Pons (tissue), 1 donor: Measurements from ENCODE around the gene MUC22.
"Not testable (repeated sequence)": the region's sequence is repeated elsewhere in the genome, so short reads cannot be mapped to it uniquely, and the experiment has no call there.

Experiments used
- DNase-seq: peaks from one replicate; pipeline ENCODE4 v3.0.0-alpha.2; 2016; ENCODE audit warnings: low spot score

The MUC22 gene

DNA sequence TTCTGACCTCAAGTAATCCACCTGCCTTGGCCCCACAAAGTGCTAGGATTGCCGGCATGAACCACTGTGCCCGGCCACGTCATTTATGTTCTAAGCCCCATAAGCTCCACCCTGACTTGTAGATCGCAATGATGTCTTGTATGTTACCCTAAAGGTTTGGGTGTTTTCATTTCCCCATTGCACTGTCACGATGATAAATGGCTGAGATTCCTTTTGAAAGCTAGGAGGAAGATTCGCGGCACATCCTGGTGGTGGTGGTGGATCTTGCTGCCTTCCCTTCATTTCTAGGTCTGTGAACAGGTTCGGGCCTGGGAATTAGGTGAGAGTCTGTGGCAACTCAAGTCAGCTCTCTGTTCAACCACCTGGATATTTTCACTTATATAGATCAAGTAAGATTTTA, 28.3 kb downstream of the MUC22 start:
- DNase-seq, result no peak

DNA sequence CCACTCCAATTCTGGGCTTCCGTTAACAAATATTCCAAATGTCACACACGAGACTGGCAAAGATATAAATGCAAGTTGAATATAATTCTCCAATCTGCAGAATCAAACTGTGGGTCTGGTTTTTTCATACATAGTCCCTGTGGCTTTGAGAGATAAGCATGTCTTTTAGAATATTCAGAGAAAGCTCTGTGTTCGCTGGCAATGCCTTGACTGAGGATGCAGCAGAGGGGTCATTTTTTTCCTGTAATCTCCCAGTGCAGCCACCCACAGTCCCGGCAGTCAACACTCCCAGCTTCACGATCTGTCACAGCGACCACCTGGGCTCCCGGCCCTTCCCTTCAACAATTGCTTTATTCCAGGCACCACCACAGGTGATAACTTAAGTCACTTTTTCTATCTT, 30.5 kb downstream of the MUC22 start:
- DNase-seq, result no peak

DNA sequence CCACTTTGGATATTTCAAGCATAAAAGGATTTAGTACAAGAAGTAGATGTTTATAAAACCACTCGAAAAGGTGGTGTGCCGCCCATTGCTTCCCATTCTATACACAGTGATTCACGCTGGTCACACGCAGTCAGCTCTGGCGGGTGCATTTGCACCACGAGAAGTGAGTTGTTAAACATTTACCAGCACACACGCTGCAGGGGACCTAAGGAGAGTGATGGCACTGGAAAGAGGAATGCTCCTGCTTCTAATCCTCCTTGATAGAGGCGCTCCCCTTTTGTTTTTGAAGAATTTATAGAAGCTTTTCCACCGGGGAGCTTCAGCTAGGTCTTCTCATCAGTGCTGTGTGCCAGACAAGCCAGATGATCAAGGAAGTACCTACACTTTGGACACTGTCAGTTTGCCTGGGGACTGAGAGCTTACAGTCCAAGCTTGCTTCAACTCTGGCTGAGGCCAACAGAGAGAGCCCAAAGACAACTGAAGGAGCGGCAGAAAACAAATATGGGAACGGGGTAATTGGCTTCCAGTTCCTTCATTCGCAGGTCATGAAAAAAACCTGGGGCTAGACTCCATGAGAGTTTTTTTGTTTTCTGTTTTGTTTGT, 31.2 kb downstream of the MUC22 start:
- DNase-seq, result no peak

DNA sequence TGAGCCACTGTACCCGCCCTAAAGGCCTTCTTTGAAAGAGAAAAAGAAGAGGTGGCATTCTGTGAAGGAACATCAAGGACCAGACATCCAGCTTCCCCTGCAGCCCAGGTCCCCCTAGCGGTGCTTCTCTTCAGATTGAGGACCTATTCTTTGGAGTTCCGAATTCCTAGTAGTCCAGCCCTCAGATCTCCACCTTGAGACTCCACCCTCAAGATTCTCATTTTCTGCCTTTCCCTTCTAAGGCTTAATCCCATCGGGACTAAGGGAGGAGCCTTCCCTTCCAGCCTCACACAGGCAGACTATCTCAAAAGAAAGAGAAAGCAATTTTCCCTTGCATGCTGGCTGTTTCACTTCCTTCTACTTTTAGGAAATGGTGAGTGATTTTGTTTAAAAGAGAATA, 32.5 kb downstream of the MUC22 start:
- DNase-seq, result peak; percentile 76

DNA sequence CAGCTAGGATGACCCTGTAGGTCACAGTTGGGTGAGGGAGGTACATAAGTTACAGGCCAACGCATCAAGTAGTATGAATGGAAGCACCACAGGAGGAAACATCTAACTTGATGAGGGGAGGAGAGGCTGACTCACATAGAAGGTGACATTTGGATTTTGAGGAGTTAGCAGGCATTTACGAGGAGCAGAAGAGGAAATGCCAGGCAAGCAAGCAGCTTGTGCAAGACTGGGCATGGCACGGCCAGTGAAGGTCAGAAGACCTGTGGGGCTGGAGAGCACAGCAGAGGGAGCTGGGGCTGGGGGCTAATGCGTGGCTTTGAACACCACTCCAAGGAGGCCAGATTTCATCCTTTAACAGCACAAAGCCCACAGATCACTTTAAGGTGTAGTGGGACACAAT, 37.8 kb downstream of the MUC22 start:
- no peak for DNase-seq

DNA sequence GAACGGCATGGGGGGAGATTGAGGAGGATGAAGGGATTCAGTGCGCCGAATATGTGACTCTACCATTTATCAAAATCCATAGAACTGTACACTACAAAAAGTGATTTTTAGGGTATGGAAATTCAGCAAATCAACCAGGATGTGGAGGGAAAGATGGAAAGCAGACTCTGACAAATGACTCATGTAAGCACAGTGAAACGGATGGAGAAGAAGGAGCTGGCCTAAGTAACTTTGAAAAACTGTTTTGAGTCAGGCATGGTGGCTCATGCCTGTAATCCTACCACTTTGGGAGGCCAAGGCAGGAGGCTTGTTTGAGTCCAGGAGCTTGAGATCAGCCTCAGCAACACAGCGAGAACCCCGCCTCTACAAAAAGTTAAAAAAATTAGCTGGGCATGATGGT, 39.2 kb downstream of the MUC22 start:
- no peak for DNase-seq

DNA sequence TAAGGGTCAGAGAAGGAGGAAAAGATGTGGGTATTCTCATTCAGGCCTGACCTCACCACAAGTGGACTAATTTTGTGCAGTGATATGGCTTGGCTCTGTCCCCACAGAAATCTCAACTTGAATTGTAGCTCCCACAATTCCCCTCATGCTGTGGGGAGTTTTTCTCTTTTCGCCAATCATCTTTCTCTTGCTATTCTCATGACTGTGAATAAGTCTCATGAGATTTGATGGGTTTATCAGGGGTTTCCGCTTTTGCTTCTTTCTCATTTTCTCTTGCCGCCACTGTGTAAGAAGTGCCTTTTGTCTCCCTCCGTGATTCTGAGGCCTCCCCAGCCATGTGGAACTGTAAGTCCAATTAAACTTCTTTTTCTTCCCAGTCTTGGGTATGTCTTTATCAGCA, 42.9 kb downstream of the MUC22 start:
- not testable (repeated sequence) for DNase-seq

DNA sequence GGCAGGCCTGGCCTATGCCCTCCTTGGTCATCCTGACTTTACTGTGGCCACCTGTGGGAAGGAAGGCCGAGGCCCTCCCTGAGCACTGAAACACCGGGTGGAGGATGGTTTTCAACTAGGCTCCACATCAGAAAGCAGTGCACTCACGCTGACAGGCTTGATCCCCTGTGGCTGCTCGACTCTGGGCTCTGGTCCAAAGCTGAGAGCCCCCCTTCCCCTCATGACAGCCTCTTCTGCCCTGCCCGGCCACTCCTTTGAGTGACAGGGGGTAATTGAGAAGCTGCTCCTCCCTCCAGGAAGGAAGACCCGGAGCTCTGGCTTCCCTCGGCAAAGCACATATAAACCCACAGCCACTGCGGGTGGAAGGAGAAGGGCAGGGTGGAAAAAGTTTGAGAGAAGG, 43.6 kb downstream of the MUC22 start:
- DNase-seq, result no peak

DNA sequence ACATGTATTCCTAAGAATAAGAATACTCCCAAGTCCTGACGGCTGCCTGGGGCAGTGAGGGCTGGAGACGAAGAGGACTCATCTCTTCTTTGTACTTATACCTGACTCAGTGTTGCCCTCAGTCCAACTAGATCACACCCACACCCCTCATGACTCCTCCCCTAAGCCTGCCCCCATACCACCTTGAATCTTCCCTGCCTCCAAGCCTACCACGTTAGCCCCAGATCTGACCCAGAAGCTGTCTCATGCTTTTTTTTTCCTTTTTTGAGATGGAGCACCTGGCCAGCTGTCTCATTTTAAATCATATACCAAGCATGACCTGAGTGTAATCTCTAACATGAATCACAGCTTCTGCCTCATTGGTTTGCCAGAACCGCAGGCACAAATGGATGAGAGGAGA, 45.2 kb downstream of the MUC22 start:
- DNase-seq, result no peak

DNA sequence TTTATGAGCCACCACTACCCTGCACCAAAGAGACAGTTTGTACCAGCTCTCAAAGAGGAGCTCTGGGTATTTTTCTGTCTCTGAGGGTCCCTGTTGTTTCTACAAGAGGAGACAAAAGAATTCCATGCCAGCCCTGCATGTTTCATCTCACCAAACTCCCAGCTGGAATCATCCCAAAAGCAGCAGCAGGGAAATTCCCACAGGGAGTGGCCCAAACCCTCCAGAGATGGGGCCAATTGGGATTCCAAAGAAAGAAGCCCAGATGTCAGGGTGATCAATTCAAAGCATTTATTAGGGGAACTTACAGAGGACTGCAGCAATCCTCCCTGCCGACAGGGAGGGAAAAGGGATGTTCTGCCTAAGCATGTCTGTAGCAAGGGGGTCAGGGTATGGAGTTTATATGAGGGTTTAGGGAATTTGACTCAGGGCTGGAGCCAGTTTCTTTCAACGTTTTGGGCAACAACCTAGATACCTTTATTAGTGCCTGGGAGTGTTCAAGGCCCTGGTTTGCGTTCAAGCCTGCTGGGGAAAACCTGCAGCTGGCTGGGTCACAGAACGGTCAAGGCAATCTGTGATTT, 47.2 kb downstream of the MUC22 start:
- DNase-seq, result no peak

DNA sequence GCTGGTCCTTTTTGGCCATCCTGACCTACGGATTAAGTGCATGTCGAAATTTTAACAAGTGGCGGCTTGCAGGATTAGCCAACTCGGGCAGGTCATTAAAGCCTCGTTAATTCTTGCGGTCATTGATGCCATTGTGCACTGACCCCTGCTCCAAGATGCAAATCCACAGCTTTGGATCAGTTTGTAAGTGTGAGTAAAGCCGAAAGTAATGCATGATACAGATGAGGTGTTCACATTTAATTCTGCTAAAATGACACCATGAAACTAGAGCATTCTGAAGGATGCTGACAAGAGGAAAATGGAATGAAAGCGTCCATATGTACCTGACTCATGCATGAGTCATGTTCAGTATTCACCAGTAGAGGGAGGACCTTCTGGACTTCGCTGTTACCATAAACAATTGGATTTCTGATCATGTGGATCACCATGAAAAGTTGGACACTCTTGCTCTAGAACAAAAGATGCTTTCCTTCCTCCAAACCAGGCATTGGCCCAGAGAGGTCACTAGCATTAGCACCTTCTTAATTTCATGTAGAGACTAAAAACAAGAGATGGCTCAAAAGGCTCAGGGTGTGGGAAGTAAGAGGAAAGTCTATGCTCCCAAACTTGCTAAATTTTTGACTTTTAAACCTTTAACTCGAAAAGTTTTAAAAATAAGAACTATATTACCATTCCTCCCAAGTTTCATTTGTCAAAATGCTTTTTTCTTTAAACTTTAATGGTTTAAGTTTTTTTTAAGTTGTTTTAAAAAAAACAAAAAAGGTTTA, 48.0 kb downstream of the MUC22 start:
- DNase-seq, result peak; percentile 87

DNA sequence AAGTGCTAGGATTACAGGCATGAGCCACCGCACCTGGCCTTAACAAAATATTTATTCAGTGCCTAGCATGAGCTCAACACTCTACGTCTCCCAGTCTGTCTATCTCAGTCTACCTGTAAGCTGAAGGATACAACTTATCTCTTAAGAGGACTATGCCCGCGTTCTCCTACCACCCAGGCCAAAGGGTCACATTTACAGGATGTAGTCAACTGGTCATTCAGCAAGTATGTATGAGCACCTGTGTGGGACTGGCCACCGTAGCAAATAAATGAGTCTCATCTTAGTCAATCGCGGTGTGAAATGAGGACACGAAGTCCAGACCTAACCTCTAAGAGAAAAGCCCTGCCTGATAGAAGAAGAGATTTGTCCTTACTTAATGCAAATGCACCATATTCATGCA, 49.9 kb downstream of the MUC22 start:
- DNase-seq, result no peak

DNA sequence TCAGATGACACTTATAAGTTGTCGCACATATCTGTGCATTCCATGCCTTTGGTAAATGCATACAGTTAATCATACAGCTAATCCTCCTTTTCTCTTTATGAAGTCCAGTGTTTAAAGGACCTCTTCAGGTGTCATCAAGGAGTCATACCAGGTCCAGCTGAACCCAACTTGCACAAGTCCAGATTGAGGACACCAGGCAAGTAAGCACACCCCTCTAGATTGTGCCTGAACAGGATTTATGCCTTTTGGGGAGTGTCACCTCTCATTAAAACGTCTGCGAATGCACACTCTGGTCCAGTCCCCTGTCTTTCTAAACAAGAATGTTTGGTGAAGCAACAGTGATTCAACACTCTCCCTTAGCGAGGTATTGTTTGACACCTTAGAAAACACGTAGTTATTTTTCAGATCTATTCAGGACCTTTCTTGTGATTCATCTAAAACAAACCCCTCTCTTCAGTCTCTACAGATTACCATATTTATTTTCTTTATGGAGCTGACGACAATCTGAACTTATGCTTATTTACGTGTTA, 53.7 kb downstream of the MUC22 start:
- DNase-seq, result no peak

DNA sequence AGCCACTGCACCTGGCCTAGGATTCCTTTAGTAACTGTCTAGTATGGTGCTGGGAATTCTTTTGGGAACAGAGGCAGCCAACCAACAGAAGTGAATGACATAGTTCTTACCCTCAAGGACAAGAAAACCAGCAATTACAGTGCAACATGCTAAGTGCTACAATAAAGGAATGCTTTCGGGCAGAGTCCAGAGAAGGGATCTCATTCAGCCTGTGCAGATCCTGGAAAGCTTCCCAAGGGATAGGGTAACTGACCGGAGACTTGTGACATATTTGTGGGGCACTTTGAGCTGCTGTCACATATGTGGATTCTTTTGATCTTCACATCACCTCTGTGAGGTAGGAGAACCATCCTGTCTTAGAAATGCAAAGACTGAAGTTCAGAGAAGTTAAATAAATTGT, 55.3 kb downstream of the MUC22 start:
- DNase-seq, result no peak

DNA sequence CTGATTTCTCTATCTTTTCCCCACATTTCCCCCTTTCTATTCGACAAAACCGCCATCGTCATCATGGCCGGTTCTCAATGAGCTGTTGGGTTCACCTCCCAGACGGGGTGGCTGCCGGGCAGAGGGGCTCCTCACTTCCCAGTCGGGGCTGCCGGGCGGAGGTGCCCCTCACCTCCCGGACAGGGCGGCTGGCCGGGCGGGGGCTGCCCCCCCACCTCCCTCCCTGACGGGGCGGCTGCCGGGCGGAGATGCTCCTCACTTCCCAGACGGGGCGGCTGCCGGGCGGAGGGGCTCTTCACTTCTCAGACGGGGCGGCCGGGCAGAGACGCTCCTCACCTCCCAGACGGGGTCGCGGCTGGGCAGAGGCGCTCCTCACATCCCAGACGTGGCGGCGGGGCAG, 56.8 kb downstream of the MUC22 start:
- not testable (repeated sequence) for DNase-seq

DNA sequence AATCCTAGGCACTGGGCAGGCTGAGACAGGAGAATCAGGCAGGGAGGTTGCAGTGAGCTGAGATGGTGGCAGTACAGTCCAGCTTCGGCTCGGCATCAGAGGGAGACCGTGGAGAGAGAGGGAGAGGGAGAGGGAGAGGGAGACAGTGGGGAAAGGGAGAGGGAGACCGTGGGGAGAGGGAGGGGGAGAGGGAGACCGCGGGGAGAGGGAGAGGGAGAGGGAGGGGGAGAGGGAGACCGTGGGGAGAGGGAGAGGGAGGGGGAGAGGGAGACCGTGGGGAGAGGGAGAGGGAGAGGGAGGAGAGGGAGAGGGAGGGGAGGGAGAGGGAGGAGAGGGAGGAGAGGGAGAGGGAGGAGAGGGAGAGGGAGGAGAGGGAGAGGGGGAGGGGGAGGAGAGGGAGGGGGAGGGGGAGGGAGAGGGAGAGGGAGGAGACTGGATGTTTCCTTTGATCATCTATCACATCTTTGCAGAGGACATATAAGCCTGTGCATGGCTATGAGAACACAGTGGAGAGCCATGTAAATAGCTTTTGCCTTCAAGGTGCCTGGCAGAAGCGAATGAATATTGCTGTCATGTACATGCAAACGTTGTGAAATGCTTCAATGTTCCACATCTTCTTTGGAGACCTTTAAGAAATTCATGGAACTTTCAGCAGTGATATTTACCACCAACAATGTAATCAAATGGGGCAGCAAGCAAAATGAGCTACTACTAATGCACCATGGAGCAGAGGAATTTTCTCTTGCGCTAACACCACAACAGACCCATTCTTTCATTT, 57.8 kb downstream of the MUC22 start:
- not testable (repeated sequence) for DNase-seq

DNA sequence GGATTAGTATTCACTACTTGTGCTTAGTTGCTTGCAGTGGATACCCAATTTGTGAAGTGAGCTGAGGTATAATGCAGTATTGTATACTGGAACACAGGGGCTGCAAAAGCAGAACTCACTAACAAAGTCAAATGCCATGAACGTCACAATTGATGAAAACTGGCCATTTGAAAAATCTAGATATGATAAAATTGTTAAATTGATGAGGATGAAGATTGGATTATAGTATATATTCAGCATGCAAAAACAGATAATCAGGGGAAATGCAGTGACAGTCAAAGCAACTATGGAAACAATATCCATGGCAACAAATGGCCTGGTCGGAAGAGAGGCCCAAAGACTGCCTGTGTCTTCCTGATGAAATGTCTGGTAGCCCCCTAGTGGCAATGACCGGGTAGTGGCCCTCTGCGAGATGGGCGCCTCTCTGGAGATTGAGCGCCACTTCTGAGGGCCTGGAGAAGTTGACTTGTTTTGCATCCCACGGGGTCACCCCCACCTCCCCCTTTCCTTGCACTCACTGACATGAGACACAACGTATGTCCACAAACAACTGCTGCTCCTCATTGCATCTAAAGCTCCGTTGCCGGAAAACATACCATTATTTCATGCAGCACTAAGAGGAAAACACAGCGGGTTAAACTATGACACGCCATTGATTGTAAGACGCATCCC, 58.5 kb downstream of the MUC22 start:
- peak; percentile 98 for DNase-seq

DNA sequence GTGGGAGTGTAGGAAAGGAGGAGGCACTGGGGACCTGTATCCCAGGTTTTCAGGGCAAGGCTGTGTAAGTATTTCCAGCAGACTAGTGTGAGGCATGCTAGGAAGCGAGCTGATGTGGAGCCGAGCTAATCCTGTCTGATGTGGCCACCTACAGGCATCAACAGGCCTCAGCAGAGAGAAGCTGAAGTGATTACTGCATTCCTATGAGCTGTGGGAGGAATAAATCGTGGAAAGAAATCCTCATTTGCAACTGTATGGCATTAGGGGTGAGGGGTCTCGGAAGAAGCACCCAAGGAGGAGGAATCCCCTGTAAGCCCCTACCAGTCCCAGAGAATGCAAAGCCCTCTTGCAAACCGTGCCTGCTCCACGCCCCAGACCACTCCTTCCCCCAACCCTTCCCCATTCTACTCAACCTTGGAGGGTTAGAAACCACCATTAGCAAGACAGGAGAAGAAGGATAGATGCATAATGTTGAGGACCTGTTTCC, 60.5 kb downstream of the MUC22 start:
- DNase-seq, result peak; percentile 94

DNA sequence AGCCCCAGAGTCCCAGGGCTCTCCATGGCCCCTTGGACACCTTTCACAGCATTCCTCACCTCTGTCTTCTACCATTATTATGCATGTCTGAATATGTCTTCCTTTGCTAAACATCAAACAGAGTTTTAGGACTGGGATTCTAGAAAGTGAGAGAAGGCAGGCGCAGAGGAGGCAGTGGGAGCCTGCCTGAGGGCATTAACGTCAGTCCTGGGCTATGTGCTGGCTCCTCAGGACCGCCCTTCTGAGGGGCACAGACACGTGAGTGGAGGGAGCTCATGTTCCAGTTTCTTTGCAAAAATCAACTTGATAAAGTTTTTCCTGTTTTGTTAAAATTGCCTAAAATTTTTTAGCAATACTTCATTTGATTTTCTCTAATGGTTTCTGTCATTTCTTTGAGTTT, 64.1 kb downstream of the MUC22 start:
- no peak for DNase-seq

DNA sequence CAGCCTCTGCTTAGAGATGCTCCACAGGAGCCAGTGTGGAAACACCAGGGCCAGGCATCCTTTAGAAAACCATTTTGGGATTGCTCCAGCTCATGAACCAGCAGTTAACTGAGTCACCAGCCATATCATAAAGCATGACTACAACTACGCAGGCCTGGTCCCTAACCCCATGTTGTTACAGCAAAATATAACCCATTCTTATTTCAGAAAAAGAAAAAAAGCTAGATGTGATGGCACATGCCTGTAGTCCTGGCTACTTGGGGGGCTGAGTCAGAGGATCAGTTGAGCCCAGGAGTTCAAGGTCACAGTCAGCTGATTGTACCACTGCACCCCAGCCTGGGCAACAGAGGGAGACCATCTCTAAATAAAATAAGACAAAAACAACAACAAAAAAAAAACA, 65.3 kb downstream of the MUC22 start:
- DNase-seq, result no peak

DNA sequence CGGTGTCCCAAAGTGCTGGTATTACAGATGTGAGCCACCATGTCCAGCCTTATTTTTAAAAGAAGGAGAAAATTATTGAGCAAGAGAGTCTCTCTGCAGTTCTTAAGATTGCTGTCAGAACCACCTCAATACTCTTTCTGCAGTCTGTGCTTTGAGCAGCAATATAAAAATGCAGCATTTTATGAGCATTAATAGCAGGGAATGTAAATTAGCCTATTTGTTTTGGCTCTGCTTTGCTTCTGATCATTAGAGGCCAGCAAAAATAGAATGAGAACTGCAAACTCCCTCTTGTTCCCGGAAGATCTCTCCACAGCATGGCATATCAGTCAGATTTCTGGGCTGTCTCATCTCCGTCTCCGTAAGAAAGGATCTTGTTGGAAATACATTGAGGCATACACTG, 66.3 kb downstream of the MUC22 start:
- no peak for DNase-seq
